Caco-2 (cell line): Measurements from ENCODE around the gene MEF2C. TPM values are rescaled to one million over a fixed set of nuclear protein-coding genes. Genes with fewer than 3 reads are reported as not detected.

Source experiments
- BruUV-seq: library from RNA; stranded (reverse); fragments of 400-500 nt; replicated peaks from 2 replicates; lab custom pipeline; 2021; lab: Mats Ljungman, UMichigan
- CTCF ChIA-PET: fragments of 300-600 bp; sonication (Branson Sonifier 250); formaldehyde crosslinking; loops from one replicate; lab custom pipeline; 2022; ENCODE audit warnings: antibody characterized with exemption; lab: Charles Lee
- POLR2A ChIA-PET: fragments of 300-600 bp; sonication (Branson Sonifier 250); formaldehyde crosslinking; loops from one replicate; lab custom pipeline; 2022; ENCODE audit warnings: antibody characterized with exemption; lab: Charles Lee
- DNase-seq, 2 experiments: peaks; one replicate each; pipeline versions ENCODE4 v3.0.0 to v3.0.0-alpha.2; 2020 to 2022
- H3K27me3 ChIP-seq: replicated peaks from 2 replicates; pipeline ENCODE4 v1.6.0; 2011; ENCODE audit warnings: low read length; ENCODE audit not compliant: control insufficient read depth, insufficient read depth
- H3K36me3 ChIP-seq: 2 replicates; pipeline ENCODE4 v1.5.1; 2011; ENCODE audit warnings: low read length; ENCODE audit not compliant: control insufficient read depth, insufficient read depth
- H3K4me1 ChIP-seq: fragments of 250-450 bp; sonication (Bioruptor Pico); 2 replicates; pipeline ENCODE4 v1.5.1; 2020; ENCODE audit warnings: mild to moderate bottlenecking
- H3K4me3 ChIP-seq: 2 replicates; pipeline ENCODE4 v1.5.1; 2011; ENCODE audit warnings: low read depth, mild to moderate bottlenecking, control low read depth, low read length
- H3K9me3 ChIP-seq: fragments of 250-450 bp; sonication (Bioruptor Pico); 2 replicates; pipeline ENCODE4 v1.5.1; 2020; ENCODE audit warnings: mild to moderate bottlenecking, moderate library complexity
- H3K27ac Mint-ChIP-seq: one replicate; pipeline ENCODE4 v1.8.0; 2022; ENCODE audit warnings: mixed read lengths; ENCODE audit not compliant: unreplicated experiment
- H3K27me3 Mint-ChIP-seq: one replicate; pipeline ENCODE4 v1.8.0; 2022; ENCODE audit warnings: mixed read lengths; ENCODE audit not compliant: insufficient read depth, unreplicated experiment
- H3K36me3 Mint-ChIP-seq: one replicate; pipeline ENCODE4 v1.8.0; 2022; ENCODE audit warnings: mild to moderate bottlenecking, mixed read lengths; ENCODE audit not compliant: insufficient read depth, unreplicated experiment
- H3K4me1 Mint-ChIP-seq: one replicate; pipeline ENCODE4 v1.8.0; 2022; ENCODE audit warnings: low read depth, mixed read lengths; ENCODE audit not compliant: unreplicated experiment
- H3K4me3 Mint-ChIP-seq: one replicate; pipeline ENCODE4 v1.8.0; 2022; ENCODE audit warnings: mild to moderate bottlenecking, moderate library complexity, mixed read lengths; ENCODE audit not compliant: unreplicated experiment
- H3K9me3 Mint-ChIP-seq: one replicate; pipeline ENCODE4 v1.8.0; 2022; ENCODE audit warnings: mixed read lengths; ENCODE audit not compliant: unreplicated experiment
- CTCF ChIP-seq, 2 experiments: fragments of 200-600 bp in 1 of 2; IDR thresholded peaks; 1 replicate in 1 of 2; 2 replicates in 1 of 2; pipeline versions ENCODE4 v1.5.1 to v1.8.0; 2011 to 2022; ENCODE audit warnings: antibody characterized with exemption in 1 of 2, control low read depth in 1 of 2, inconsistent platforms in 1 of 2, low read depth in 1 of 2, low read length in 1 of 2, mild to moderate bottlenecking in 1 of 2, moderate library complexity in 1 of 2; ENCODE audit not compliant: insufficient read depth in 1 of 2, severe bottlenecking in 1 of 2, unreplicated experiment in 1 of 2
- intact Hi-C: fragments of 100-400 bp; cut with micrococcal nuclease; formaldehyde crosslinking; loops from one replicate; pipeline ENCODE4 v1.10.0; 2022; ENCODE audit not compliant: unreplicated experiment
- total RNA-seq: library from RNA; stranded (reverse); gene quantifications from 2 replicates; pipeline ENCODE4 v1.2.3, GENCODE V29; 2022

Gene MEF2C
- total RNA-seq, 1 experiment from 2014 or later, result 1.5 TPM

- Mint-ChIP-seq H3K9me3 (no peaks in the 10 kb centered on the region), H3K4me1 (no peaks in the 10 kb centered on the region), H3K27ac (no peak overlapping the region), H3K36me3 (no peaks in the 10 kb centered on the region), H3K27me3 (no peaks in the 10 kb centered on the region), H3K4me3 (no peak overlapping the region)
- Histone ChIP-seq H3K4me1 (0 out of 2 replicates have a peak, but pooled peaks cover 4% of the 10 kb centered on the region), H3K9me3 (no peaks in the 10 kb centered on the region), H3K27me3 (no peaks in the 10 kb centered on the region), H3K36me3 (no peaks in the 10 kb centered on the region), H3K4me3 (no peak overlapping the region)
- TF ChIP-seq CTCF (IDR thresholded peaks at IDR 0.05; ENCODE audit: insufficient read depth in 1 of 2, low read depth in 1 of 2, low read length in 1 of 2, severe bottlenecking in 1 of 2, unreplicated experiment in 1 of 2), result no peak
- no peak for DNase-seq
- BruUV-seq, result no TSS peak
- intact Hi-C loops, result no loop called here
- CTCF ChIA-PET, result no interaction called here
- POLR2A ChIA-PET, result no interaction called here
Measured at GRCh38 chr5:88761269-88761850, 121.6 kb downstream of the MEF2C start.

GRCh38 chr5:88760527-88760926, 122.5 kb downstream of the MEF2C start:
- Mint-ChIP-seq H3K36me3 (no peaks in the 10 kb centered on the region), H3K27ac (no peak overlapping the region), H3K27me3 (no peaks in the 10 kb centered on the region), H3K4me3 (no peak overlapping the region), H3K4me1 (no peaks in the 10 kb centered on the region), H3K9me3 (no peaks in the 10 kb centered on the region)
- H3K4me3 ChIP-seq, result no peak overlapping the region
- ChIA-PET CTCF (no interaction called here), POLR2A (no interaction called here)
- no peaks in the 10 kb centered on the region for H3K27me3 ChIP-seq
- H3K36me3 ChIP-seq, result no peaks in the 10 kb centered on the region
- TF ChIP-seq CTCF (IDR thresholded peaks at IDR 0.05; ENCODE audit: insufficient read depth in 1 of 2, low read depth in 1 of 2, low read length in 1 of 2, severe bottlenecking in 1 of 2, unreplicated experiment in 1 of 2), result no peak
- H3K9me3 ChIP-seq, result no peaks in the 10 kb centered on the region
- intact Hi-C loops, result no loop called here
- BruUV-seq, result no TSS peak
- no peak for DNase-seq
- H3K4me1 ChIP-seq, result 0 out of 2 replicates have a peak, but pooled peaks cover 4% of the 10 kb centered on the region

GRCh38 chr5:88758591-88758990, 124.4 kb downstream of the MEF2C start:
- no peak overlapping the region for H3K27ac Mint-ChIP-seq
- intact Hi-C loops, result no loop called here
- H3K4me1 ChIP-seq, result 0 out of 2 replicates have a peak, but pooled peaks cover 4% of the 10 kb centered on the region
- H3K36me3 ChIP-seq, result no peaks in the 10 kb centered on the region
- no peaks in the 10 kb centered on the region for H3K9me3 ChIP-seq
- no TSS peak for BruUV-seq
- H3K4me3 ChIP-seq, result no peak overlapping the region
- no peaks in the 10 kb centered on the region for H3K4me1 Mint-ChIP-seq
- H3K27me3 ChIP-seq, result no peaks in the 10 kb centered on the region
- no peaks in the 10 kb centered on the region for H3K9me3 Mint-ChIP-seq
- CTCF ChIA-PET, result no interaction called here
- POLR2A ChIA-PET, result no interaction called here
- TF ChIP-seq CTCF (IDR thresholded peaks at IDR 0.05; ENCODE audit: insufficient read depth in 1 of 2, low read depth in 1 of 2, low read length in 1 of 2, severe bottlenecking in 1 of 2, unreplicated experiment in 1 of 2), result no peak
- no peaks in the 10 kb centered on the region for H3K27me3 Mint-ChIP-seq
- no peak for DNase-seq
- no peak overlapping the region for H3K4me3 Mint-ChIP-seq
- H3K36me3 Mint-ChIP-seq, result no peaks in the 10 kb centered on the region
